ENCODE data around the gene ARMC10.

- TF ChIP-seq CTCF (IDR thresholded peaks at IDR 0.05) (no peak), POLR2A (IDR thresholded peaks at IDR 0.05) (peak; percentile 52), POLR2AphosphoS5 (IDR thresholded peaks at IDR 0.05) (no peak)
These were observed 886 bp upstream of the ARMC10 start for GRCh38 chr7:103073989-103074518.
